WTC11 (cell line): ENCODE measurements around the gene NRROS. TPM values are rescaled to one million over a fixed set of nuclear protein-coding genes. Genes with fewer than 3 reads are reported as not detected.

Experiments
- ATAC-seq: fragments of 200-7000 bp; cut with Tn5 transposase; 2 replicates; pipeline ENCODE4 v1.10.0; 2021; ENCODE audit warnings: mild to moderate bottlenecking, moderate library complexity
- CTCF ChIA-PET: fragments of 300-600 bp; sonication (Branson Sonifier 250); formaldehyde crosslinking; loops from one replicate; lab custom pipeline; 2021; ENCODE audit warnings: antibody characterized with exemption; lab: Charles Lee
- POLR2A ChIA-PET: fragments of 350-600 bp; sonication (Branson Sonifier 250); formaldehyde crosslinking; loops from one replicate; lab custom pipeline; 2021; ENCODE audit warnings: antibody characterized with exemption; lab: Charles Lee
- DNase-seq: peaks from one replicate; pipeline ENCODE4 v3.0.0; 2021; ENCODE audit warnings: low spot score
- H3K27ac Mint-ChIP-seq: 2 replicates; pipeline ENCODE4 v1.8.0; 2021; ENCODE audit warnings: mixed read lengths
- H3K27me3 Mint-ChIP-seq: 2 replicates; pipeline ENCODE4 v1.8.0; 2021; ENCODE audit warnings: low read depth, mild to moderate bottlenecking, moderate library complexity, mixed read lengths
- H3K36me3 Mint-ChIP-seq: 2 replicates; pipeline ENCODE4 v1.8.0; 2021; ENCODE audit warnings: mixed read lengths
- H3K4me1 Mint-ChIP-seq: 2 replicates; pipeline ENCODE4 v1.8.0; 2022; ENCODE audit warnings: mixed read lengths
- H3K4me3 Mint-ChIP-seq: 2 replicates; pipeline ENCODE4 v1.8.0; 2021; ENCODE audit warnings: mild to moderate bottlenecking, moderate library complexity, mixed read lengths
- H3K9me3 Mint-ChIP-seq: 2 replicates; pipeline ENCODE4 v1.8.0; 2021; ENCODE audit warnings: mixed read lengths
- ATF1 ChIP-seq: sonication (generic); formaldehyde crosslinking; IDR thresholded peaks from 2 replicates; pipeline ENCODE4 v1.8.1; 2023; ENCODE audit warnings: mild to moderate bottlenecking, moderate library complexity, missing genetic modification reagents
- ERG ChIP-seq: fragments of 250-450 bp; sonication (Bioruptor Pico); IDR thresholded peaks from 2 replicates; pipeline ENCODE4 v1.8.0; 2021; ENCODE audit warnings: mild to moderate bottlenecking
- GTF2I ChIP-seq: fragments of 250-450 bp; sonication (Bioruptor Pico); conservative IDR thresholded peaks from 2 replicates; pipeline ENCODE4 v1.4.0; 2021; ENCODE audit warnings: mild to moderate bottlenecking
- JAZF1 ChIP-seq: fragments of 250-450 bp; sonication (Bioruptor Pico); IDR thresholded peaks from 2 replicates; pipeline ENCODE4 v1.9.0; 2021; ENCODE audit warnings: moderate library complexity, mild to moderate bottlenecking, inconsistent platforms
- NFATC4 ChIP-seq: fragments of 250-450 bp; sonication (Bioruptor Pico); IDR thresholded peaks from 2 replicates; pipeline ENCODE4 v1.9.0; 2021; ENCODE audit warnings: mild to moderate bottlenecking
- NR1H2 ChIP-seq: sonication (generic); formaldehyde crosslinking; IDR thresholded peaks from 2 replicates; pipeline ENCODE4 v1.9.0; 2021; ENCODE audit warnings: mild to moderate bottlenecking, moderate library complexity, missing genetic modification reagents
- OVOL2 ChIP-seq: fragments of 250-450 bp; sonication (Bioruptor Pico); IDR thresholded peaks from 2 replicates; pipeline ENCODE4 v1.9.0; 2021; ENCODE audit warnings: mild to moderate bottlenecking, borderline replicate concordance
- SOX15 ChIP-seq: fragments of 250-450 bp; sonication (Bioruptor Pico); IDR thresholded peaks from 2 replicates; pipeline ENCODE4 v1.9.0; 2021; ENCODE audit warnings: mild to moderate bottlenecking
- ZNF317 ChIP-seq: sonication (generic); formaldehyde crosslinking; IDR thresholded peaks from 2 replicates; pipeline ENCODE4 v1.8.1; 2023; ENCODE audit warnings: low read depth, mild to moderate bottlenecking, moderate library complexity, missing genetic modification reagents, borderline replicate concordance
- total RNA-seq: library from RNA; stranded (reverse); gene quantifications from 3 replicates; pipeline ENCODE4 v1.2.3, GENCODE V29; 2021
- TF ChIP-seq, protein P1 (sequence below): sonication (generic); formaldehyde crosslinking; IDR thresholded peaks from 2 replicates; pipeline ENCODE4 v1.8.0; 2023; ENCODE audit warnings: missing genetic modification reagents, mild to moderate bottlenecking, borderline replicate concordance
- TF ChIP-seq, protein P2 (sequence below): sonication (generic); formaldehyde crosslinking; IDR thresholded peaks from 2 replicates; pipeline ENCODE4 v1.8.0; 2022; ENCODE audit warnings: missing genetic modification reagents

Gene NRROS
- total RNA-seq, 1 experiment from 2014 or later: 3.1 TPM

GRCh38 chr3:196620161-196620604 lies 19.3 kb upstream of the NRROS start:
- no peaks in the 10 kb centered on the region; the same call in 1 of the 2 replicates for H3K27me3 Mint-ChIP-seq
- no peak overlapping the region for H3K4me3 Mint-ChIP-seq
- ATAC-seq (no peak), DNase-seq (no peak)
- no peaks in the 10 kb centered on the region for H3K36me3 Mint-ChIP-seq
- H3K9me3 Mint-ChIP-seq: no peaks in the 10 kb centered on the region
- no peak for TF ChIP-seq SOX15 (CRISPR knock-in tag)
- H3K27ac Mint-ChIP-seq: no peak overlapping the region
- peaks cover 16% of the 10 kb centered on the region for H3K4me1 Mint-ChIP-seq
- ChIA-PET POLR2A (no interaction called here), CTCF (interaction anchor here (0.6 kb wide), 1 partner anchor 11 kb away, joined by 3 read pairs; no protein-coding TSS in a partner anchor)

DNA sequence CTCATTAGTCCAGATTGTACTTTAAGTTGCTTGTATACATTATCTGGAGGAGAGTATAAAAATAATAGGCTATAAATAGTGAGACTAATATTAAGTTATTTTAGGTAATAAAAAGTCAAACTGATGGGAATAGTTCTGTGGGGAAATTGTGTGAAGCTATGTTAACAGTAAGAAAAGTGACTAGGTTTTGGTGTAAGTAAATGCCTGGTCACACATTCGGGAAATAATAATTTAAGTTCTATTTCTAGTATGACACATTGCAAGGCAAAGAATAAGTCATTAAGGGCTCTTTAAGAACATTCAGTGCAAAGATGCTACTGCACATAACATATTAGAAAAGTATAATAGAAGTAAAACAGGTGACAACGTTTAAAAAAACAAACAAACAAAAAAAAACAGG lies 18.8 kb upstream of the NRROS start:
- no peak overlapping the region for H3K27ac Mint-ChIP-seq
- ChIA-PET POLR2A (no interaction called here), CTCF (interaction anchor here (1.0 kb wide), 1 partner anchor 11 kb away, joined by 4 read pairs; no protein-coding TSS in a partner anchor)

DNA sequence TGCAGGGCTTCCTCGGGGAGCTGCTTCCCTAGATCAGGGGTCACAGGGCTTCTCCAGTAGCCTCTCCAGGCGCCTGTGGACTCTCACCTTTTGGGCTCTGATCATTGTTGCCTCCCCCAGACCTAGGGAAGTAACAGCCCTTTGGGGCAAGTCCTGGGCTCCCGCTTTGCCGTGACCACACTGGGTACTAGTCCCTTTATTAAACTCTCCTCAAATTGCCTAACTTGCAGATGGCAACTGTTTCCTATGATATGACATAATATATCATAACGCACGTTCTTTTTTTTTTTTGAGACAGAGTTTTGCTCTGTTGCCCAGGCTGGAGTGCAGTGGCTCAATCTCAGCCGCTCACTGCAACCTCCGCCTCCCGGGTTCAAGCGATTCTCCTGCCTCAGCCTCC lies 17.9 kb upstream of the NRROS start:
- Mint-ChIP-seq H3K4me1 (peaks cover 16% of the 10 kb centered on the region), H3K27ac (no peak overlapping the region), H3K9me3 (no peaks in the 10 kb centered on the region), H3K27me3 (no peaks in the 10 kb centered on the region; the same call in 1 of the 2 replicates), H3K36me3 (no peaks in the 10 kb centered on the region), H3K4me3 (no peak overlapping the region)
- no peak for DNase-seq
- ChIA-PET CTCF (interaction anchor here (1.0 kb wide), 1 partner anchor 12 kb away, joined by 4 read pairs; no protein-coding TSS in a partner anchor), POLR2A (no interaction called here)
- TF ChIP-seq NR1H2 (CRISPR knock-in tag) (no peak), NFATC4 (CRISPR knock-in tag) (no peak), GTF2I (no peak), ZNF317 (CRISPR knock-in tag) (no peak)
- TF ChIP-seq, protein P1, sequence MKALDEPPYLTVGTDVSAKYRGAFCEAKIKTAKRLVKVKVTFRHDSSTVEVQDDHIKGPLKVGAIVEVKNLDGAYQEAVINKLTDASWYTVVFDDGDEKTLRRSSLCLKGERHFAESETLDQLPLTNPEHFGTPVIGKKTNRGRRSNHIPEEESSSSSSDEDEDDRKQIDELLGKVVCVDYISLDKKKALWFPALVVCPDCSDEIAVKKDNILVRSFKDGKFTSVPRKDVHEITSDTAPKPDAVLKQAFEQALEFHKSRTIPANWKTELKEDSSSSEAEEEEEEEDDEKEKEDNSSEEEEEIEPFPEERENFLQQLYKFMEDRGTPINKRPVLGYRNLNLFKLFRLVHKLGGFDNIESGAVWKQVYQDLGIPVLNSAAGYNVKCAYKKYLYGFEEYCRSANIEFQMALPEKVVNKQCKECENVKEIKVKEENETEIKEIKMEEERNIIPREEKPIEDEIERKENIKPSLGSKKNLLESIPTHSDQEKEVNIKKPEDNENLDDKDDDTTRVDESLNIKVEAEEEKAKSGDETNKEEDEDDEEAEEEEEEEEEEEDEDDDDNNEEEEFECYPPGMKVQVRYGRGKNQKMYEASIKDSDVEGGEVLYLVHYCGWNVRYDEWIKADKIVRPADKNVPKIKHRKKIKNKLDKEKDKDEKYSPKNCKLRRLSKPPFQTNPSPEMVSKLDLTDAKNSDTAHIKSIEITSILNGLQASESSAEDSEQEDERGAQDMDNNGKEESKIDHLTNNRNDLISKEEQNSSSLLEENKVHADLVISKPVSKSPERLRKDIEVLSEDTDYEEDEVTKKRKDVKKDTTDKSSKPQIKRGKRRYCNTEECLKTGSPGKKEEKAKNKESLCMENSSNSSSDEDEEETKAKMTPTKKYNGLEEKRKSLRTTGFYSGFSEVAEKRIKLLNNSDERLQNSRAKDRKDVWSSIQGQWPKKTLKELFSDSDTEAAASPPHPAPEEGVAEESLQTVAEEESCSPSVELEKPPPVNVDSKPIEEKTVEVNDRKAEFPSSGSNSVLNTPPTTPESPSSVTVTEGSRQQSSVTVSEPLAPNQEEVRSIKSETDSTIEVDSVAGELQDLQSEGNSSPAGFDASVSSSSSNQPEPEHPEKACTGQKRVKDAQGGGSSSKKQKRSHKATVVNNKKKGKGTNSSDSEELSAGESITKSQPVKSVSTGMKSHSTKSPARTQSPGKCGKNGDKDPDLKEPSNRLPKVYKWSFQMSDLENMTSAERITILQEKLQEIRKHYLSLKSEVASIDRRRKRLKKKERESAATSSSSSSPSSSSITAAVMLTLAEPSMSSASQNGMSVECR (CRISPR knock-in tag): no peak
- ATAC-seq: no peak

More for the DNA sequence above, 18.8 kb upstream of the NRROS start:
- DNase-seq (no peak), ATAC-seq (no peak)
- Mint-ChIP-seq H3K4me3 (no peak overlapping the region), H3K9me3 (no peaks in the 10 kb centered on the region), H3K36me3 (no peaks in the 10 kb centered on the region), H3K4me1 (peaks cover 16% of the 10 kb centered on the region)
- TF ChIP-seq ERG: no peak
- TF ChIP-seq ATF1 (CRISPR knock-in tag): no peak
- TF ChIP-seq, protein P2, sequence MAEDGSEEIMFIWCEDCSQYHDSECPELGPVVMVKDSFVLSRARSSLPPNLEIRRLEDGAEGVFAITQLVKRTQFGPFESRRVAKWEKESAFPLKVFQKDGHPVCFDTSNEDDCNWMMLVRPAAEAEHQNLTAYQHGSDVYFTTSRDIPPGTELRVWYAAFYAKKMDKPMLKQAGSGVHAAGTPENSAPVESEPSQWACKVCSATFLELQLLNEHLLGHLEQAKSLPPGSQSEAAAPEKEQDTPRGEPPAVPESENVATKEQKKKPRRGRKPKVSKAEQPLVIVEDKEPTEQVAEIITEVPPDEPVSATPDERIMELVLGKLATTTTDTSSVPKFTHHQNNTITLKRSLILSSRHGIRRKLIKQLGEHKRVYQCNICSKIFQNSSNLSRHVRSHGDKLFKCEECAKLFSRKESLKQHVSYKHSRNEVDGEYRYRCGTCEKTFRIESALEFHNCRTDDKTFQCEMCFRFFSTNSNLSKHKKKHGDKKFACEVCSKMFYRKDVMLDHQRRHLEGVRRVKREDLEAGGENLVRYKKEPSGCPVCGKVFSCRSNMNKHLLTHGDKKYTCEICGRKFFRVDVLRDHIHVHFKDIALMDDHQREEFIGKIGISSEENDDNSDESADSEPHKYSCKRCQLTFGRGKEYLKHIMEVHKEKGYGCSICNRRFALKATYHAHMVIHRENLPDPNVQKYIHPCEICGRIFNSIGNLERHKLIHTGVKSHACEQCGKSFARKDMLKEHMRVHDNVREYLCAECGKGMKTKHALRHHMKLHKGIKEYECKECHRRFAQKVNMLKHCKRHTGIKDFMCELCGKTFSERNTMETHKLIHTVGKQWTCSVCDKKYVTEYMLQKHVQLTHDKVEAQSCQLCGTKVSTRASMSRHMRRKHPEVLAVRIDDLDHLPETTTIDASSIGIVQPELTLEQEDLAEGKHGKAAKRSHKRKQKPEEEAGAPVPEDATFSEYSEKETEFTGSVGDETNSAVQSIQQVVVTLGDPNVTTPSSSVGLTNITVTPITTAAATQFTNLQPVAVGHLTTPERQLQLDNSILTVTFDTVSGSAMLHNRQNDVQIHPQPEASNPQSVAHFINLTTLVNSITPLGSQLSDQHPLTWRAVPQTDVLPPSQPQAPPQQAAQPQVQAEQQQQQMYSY (CRISPR knock-in tag): no peak
- TF ChIP-seq JAZF1 (CRISPR knock-in tag): no peak
- no peak for TF ChIP-seq OVOL2 (CRISPR knock-in tag)
- TF ChIP-seq, all 79 proteins: peak for 0
- H3K27me3 Mint-ChIP-seq: no peaks in the 10 kb centered on the region; the same call in 1 of the 2 replicates
